GM04504 (cell line): ENCODE data around the gene MSH5.
A peak's percentile ranks its signal among the peaks of the same experiment; 100 is the strongest.

ENCODE experiments used
- DNase-seq: peaks from one replicate; pipeline ENCODE4 v3.0.0-alpha.2; 2012; ENCODE audit warnings: low read depth

The MSH5 gene

DNA sequence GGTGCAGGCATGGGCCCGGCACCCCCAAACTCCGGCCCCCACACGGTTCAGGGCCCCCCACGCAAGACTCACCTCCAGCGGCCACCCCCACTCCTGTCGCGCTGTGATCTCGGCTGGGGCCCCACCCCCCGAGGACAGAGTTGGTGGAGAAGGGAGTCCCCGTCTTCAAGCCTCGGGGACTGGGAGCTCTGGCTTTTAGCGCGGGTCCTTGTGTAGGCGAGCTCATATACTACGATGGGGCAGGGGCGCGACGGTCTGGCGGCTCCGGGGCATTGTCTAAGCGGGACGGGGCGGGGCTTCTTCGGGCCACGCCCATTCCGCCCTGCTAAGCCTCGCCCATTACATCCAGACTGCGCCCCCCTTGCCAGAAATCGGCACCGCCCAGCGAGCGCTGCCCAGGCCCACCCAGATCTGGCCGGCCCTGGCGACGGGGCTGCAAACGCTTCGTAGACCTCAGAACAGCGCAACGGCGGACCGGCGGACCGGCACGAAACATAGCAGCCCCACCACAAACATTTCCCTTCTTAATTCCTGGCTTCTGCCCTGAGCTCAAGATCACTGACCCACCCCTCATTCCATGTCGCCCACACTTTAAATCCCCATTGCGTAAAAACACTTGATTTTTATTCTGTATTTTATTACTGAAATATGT lies 9.7 kb upstream of the MSH5 start:
- peak; percentile 79 for DNase-seq

DNA sequence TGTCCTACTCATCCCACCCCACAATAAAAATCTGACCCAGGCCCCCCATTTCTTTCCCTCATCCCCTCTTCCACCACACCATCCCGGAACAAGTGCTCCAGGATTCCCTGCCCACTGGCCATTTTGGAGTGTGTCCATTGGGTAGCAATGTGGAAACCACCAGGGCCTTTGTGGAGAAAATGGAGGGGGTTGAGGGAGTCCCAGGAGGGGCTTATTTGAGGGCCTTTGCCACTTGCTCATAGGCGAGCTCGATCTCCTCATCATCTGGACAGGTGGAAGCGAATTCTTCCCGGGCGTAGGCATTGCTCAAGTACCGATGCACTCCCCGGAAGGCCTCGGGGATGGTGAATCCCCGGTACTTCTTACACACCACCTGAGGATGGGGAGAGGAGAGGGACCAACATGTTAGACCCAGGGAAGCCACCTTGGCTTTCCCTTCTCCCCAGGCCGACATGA lies 9.1 kb upstream of the MSH5 start:
- DNase-seq = no peak

DNA sequence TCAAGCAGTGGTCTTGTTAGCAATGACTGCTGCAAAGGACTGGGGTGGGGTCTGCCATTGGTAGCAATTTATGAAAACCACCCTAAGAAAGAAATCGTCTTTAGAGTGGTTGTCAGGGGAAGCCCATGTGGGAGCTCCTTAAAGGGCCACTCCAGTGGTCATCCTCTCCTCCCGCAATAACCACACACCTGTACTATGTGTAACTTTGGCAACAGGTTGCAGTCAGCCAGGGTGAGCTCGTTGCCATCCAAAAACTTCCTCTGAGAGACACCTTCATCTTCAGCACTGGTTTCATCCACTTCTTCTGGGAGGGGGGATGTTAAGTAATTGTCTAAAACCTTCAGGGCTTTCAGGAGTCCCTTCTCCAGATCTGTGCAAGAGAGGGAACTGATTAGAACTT lies 7.8 kb upstream of the MSH5 start:
- no peak for DNase-seq

GRCh38 chr6:31733734-31734133 lies 6.1 kb upstream of the MSH5 start:
- DNase-seq = no peak

GRCh38 chr6:31734247-31734820 lies 5.5 kb upstream of the MSH5 start:
- no peak for DNase-seq

DNA sequence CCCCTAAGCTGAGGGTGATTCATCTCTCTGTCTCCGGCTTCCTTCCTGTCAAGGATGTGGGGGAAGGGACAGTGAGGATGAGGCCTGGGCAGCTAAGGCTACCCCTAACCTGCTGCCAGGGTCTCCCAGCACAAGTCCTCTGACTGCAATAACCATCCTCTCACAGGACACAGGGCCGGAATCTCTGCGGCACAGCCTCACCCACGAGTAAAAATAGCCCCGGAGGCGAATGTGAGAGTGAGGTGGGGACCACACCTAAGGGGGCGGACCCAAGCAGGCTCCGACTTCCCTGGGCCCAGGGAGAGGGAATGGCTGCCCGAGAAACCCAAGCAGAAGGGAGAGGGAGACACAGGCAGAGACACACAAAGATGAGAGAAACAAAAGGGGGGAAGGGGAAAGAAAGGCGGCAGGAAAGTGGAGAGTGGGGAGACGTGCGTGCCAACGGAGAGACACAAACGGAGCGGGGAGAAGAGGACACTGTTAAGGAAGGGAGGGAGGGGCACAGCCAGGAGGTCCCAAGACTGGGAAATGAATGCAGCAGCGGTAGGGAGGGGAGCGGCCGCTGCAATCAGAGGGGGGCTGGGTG lies 4.9 kb upstream of the MSH5 start:
- DNase-seq = peak; percentile 51

- peak; percentile 62 for DNase-seq
Observed at GRCh38 chr6:31736021-31736767, 3.6 kb upstream of the MSH5 start, which contains the start of gene CLIC1. CLIC1 (minus strand) TSS chr6:31736530; CDS start chr6:31736300, 230 bp downstream.

DNA sequence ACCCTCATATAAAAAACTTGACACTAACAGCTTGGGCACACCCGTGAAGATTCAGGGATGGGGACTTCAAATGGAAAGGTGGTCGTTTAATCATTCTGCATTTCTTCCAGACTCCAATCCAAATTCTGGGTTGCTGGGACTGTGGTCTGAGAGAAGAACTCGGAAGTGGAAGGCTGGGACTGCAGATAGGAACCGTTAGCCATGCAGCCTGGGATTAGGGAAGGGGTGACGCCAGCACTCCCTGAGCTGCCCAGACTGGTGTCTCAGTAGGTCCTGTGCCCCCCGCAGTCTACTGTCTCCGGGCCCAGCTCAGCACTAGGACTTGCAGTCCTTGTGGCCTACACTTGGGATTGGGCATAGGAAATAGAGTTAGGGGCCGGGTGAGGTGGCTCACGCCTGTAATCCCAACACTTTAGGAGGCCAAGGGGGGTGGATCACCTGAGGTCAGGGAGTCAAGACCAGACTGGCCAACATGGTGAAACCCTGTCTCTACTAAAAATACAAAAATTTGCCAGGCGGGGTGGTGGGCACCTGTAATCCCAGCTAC lies 3.0 kb upstream of the MSH5 start:
- DNase-seq = no peak

GRCh38 chr6:31737315-31737990 lies 2.4 kb upstream of the MSH5 start:
- no peak for DNase-seq

- peak; percentile 62 for DNase-seq
Observed at GRCh38 chr6:31737991-31738979, 1.5 kb upstream of the MSH5 start.

- no peak for DNase-seq
Observed at GRCh38 chr6:31740397-31741223, 805 bp downstream of the MSH5 start.

DNA sequence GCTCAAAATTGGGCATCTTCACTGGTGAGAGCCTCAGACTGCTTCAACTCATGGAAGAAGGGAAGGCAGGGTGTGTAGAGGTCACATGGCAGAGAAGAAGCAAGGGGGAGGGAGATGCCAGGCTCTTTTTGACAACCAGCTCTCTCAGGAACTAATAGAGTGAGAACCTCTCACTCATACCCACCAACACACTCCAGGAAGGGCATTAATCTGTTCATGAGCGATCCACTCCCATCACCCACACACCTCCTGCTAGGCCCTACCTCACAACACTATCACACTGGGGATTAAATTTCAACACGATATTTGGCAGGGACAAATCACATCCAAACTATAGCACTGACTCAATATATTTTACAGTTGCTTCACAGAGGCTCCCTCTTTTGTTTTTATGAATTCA lies 2.0 kb downstream of the MSH5 start:
- DNase-seq = no peak

DNA sequence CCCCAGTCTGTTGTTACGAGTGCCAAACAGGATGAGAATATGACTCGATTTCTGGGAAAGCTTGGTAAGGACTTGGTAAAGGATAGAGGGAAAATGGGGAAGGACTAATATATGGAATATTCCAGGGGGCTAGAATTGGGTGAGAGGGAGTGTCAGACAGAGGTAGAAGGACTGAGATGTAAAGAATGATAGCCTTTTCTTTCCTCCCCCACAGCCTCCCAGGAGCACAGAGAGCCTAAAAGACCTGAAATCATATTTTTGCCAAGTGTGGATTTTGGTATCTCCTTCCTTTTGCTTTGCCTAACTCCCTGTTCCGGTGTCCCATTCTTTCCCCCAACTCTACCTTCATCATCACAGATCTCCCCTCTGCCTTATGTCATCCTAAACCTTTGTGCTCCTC lies 3.1 kb downstream of the MSH5 start:
- DNase-seq = no peak

GRCh38 chr6:31744422-31744821 lies 4.6 kb downstream of the MSH5 start:
- DNase-seq = no peak

GRCh38 chr6:31749301-31750036 lies 9.7 kb downstream of the MSH5 start:
- no peak for DNase-seq

- DNase-seq = no peak
Observed at GRCh38 chr6:31750411-31751022, 10.7 kb downstream of the MSH5 start.

DNA sequence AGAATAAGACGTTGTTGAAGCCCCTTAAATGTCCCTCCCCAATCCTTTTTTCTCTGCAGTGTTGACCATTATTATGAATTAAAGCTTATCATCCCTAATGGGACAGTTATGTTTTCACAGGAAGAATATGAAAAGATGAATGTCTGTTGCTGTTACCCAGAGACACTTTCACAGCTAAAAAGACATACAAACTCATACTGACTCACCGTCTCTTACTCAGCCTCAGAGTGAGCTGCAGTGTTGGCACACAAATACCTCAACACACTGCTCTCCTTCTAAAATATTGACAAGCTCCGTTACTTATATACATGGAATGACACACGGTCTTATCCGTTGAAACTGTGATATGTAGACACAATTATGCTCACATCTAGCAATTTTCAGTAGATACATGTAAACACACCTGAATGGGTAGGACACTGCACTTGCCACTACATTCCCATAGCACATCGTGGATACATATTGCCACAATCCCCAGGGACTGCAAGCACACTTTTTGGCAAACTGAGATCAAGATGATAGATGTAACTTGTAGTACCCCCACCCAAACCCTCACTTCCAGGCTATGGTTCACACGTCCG lies 13.0 kb downstream of the MSH5 start:
- DNase-seq = peak; percentile 47

DNA sequence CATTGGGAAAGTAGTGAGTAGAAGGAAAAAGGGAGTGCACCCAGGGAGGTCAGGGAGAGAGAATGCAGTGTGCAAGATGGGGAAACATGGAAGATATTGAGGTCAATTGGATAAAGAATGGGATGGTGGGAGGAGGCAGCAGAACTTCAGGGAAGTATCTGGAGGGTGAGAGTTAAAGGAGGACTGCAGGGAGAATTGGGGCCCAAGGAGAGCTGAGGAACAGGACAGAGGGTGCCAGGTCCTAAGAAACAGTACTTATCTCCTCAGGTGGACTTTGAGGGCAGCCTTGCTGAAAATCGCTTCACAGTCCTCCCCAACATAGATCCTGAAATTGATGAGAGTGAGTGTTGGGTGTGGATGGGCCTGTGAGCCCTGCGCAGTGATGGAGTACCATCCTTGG lies 18.5 kb downstream of the MSH5 start:
- DNase-seq = no peak
